ENCODE results near the gene EPHB6.

The EPHB6 gene

GRCh38 chr7:142817506-142817905 is 37.4 kb upstream of the EPHB6 start:
- Histone ChIP-seq H3K27ac (replicated peaks) (no peak overlapping the region), H3K27me3 (ENCODE audit: insufficient read depth, poor library complexity, severe bottlenecking) (peaks cover 8% of the 10 kb centered on the region), H3K4me3 (replicated peaks; ENCODE audit: insufficient read depth, low read length) (no peak overlapping the region)
- TF ChIP-seq POLR2AphosphoS5 (IDR thresholded peaks at IDR 0.05; ENCODE audit: low read depth) (no peak), GABPA (IDR thresholded peaks at IDR 0.05; ENCODE audit: low read depth) (no peak), SPI1 (IDR thresholded peaks at IDR 0.05; ENCODE audit: borderline replicate concordance, low read depth) (no peak)
- TF ChIP-seq, protein P1, sequence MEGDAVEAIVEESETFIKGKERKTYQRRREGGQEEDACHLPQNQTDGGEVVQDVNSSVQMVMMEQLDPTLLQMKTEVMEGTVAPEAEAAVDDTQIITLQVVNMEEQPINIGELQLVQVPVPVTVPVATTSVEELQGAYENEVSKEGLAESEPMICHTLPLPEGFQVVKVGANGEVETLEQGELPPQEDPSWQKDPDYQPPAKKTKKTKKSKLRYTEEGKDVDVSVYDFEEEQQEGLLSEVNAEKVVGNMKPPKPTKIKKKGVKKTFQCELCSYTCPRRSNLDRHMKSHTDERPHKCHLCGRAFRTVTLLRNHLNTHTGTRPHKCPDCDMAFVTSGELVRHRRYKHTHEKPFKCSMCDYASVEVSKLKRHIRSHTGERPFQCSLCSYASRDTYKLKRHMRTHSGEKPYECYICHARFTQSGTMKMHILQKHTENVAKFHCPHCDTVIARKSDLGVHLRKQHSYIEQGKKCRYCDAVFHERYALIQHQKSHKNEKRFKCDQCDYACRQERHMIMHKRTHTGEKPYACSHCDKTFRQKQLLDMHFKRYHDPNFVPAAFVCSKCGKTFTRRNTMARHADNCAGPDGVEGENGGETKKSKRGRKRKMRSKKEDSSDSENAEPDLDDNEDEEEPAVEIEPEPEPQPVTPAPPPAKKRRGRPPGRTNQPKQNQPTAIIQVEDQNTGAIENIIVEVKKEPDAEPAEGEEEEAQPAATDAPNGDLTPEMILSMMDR (IDR thresholded peaks at IDR 0.05; ENCODE audit: insufficient read depth, low read length): no peak
- TF ChIP-seq, protein P2, sequence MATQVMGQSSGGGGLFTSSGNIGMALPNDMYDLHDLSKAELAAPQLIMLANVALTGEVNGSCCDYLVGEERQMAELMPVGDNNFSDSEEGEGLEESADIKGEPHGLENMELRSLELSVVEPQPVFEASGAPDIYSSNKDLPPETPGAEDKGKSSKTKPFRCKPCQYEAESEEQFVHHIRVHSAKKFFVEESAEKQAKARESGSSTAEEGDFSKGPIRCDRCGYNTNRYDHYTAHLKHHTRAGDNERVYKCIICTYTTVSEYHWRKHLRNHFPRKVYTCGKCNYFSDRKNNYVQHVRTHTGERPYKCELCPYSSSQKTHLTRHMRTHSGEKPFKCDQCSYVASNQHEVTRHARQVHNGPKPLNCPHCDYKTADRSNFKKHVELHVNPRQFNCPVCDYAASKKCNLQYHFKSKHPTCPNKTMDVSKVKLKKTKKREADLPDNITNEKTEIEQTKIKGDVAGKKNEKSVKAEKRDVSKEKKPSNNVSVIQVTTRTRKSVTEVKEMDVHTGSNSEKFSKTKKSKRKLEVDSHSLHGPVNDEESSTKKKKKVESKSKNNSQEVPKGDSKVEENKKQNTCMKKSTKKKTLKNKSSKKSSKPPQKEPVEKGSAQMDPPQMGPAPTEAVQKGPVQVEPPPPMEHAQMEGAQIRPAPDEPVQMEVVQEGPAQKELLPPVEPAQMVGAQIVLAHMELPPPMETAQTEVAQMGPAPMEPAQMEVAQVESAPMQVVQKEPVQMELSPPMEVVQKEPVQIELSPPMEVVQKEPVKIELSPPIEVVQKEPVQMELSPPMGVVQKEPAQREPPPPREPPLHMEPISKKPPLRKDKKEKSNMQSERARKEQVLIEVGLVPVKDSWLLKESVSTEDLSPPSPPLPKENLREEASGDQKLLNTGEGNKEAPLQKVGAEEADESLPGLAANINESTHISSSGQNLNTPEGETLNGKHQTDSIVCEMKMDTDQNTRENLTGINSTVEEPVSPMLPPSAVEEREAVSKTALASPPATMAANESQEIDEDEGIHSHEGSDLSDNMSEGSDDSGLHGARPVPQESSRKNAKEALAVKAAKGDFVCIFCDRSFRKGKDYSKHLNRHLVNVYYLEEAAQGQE (IDR thresholded peaks at IDR 0.05; ENCODE audit: insufficient replicate concordance, low read depth): no peak
- no peak for DNase-seq (ENCODE audit: low read depth in 1 of 2, low spot score in 1 of 2)

DNA sequence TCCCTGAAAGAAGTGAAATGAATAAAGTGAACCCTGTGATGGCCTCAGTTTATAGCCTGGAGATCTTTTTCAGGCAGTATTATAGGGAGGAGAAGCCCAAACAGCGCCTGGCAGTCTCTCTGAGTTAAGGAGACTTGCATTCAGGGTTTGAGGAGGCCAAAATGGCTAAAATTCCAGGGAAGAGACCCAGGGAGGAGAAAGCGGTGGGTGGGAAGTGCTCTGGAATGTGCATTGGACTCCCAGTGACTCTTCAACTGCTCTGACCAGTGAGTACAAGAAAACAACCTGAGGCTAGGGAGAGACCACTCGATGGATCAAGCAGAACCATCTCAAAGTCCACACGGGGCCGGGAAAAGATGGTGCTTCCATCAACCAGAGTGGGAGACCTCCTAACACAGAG is 35.3 kb upstream of the EPHB6 start:
- Histone ChIP-seq H3K27ac (replicated peaks) (no peak overlapping the region), H3K4me3 (replicated peaks; ENCODE audit: insufficient read depth, low read length) (no peak overlapping the region), H3K27me3 (ENCODE audit: insufficient read depth, poor library complexity, severe bottlenecking) (peaks cover 8% of the 10 kb centered on the region)
- no peak for DNase-seq (ENCODE audit: low read depth in 1 of 2, low spot score in 1 of 2)
- TF ChIP-seq GABPA (IDR thresholded peaks at IDR 0.05; ENCODE audit: low read depth) (no peak), POLR2AphosphoS5 (IDR thresholded peaks at IDR 0.05; ENCODE audit: low read depth) (no peak), SPI1 (IDR thresholded peaks at IDR 0.05; ENCODE audit: borderline replicate concordance, low read depth) (no peak)
- TF ChIP-seq, protein P1 (IDR thresholded peaks at IDR 0.05; ENCODE audit: insufficient read depth, low read length): no peak
- TF ChIP-seq, protein P2 (IDR thresholded peaks at IDR 0.05; ENCODE audit: insufficient replicate concordance, low read depth): no peak

- DNase-seq (ENCODE audit: low read depth in 1 of 2, low spot score in 1 of 2): no peak
- H3K4me3 ChIP-seq (replicated peaks; ENCODE audit: insufficient read depth, low read length): no peak overlapping the region
- no peak overlapping the region for H3K27ac ChIP-seq (replicated peaks)
- peaks cover 8% of the 10 kb centered on the region for H3K27me3 ChIP-seq (ENCODE audit: insufficient read depth, poor library complexity, severe bottlenecking)
- TF ChIP-seq, protein P2 (IDR thresholded peaks at IDR 0.05; ENCODE audit: insufficient replicate concordance, low read depth): no peak
- TF ChIP-seq, protein P1 (IDR thresholded peaks at IDR 0.05; ENCODE audit: insufficient read depth, low read length): no peak
- TF ChIP-seq POLR2AphosphoS5 (IDR thresholded peaks at IDR 0.05; ENCODE audit: low read depth) (no peak), SPI1 (IDR thresholded peaks at IDR 0.05; ENCODE audit: borderline replicate concordance, low read depth) (no peak), GABPA (IDR thresholded peaks at IDR 0.05; ENCODE audit: low read depth) (no peak)
These were observed 32.2 kb upstream of the EPHB6 start for GRCh38 chr7:142822714-142823113.
